C4-2B (cell line): ENCODE data around the gene DTHD1.
A peak's percentile ranks its signal among the peaks of the same experiment; 100 is the strongest.

Experiments used
- H3K27ac ChIP-seq: fragments of 450-650 bp; 2 replicates; pipeline ENCODE4 v1.5.1; 2017
- CTCF ChIP-seq: fragments of 450-650 bp; conservative IDR thresholded peaks from 2 replicates; pipeline ENCODE4 v1.5.1; 2017; ENCODE audit warnings: mild to moderate bottlenecking
- ZFX ChIP-seq: fragments of 450-650 bp; IDR thresholded peaks from 2 replicates; pipeline ENCODE4 v1.6.1; 2017

The DTHD1 gene

DNA sequence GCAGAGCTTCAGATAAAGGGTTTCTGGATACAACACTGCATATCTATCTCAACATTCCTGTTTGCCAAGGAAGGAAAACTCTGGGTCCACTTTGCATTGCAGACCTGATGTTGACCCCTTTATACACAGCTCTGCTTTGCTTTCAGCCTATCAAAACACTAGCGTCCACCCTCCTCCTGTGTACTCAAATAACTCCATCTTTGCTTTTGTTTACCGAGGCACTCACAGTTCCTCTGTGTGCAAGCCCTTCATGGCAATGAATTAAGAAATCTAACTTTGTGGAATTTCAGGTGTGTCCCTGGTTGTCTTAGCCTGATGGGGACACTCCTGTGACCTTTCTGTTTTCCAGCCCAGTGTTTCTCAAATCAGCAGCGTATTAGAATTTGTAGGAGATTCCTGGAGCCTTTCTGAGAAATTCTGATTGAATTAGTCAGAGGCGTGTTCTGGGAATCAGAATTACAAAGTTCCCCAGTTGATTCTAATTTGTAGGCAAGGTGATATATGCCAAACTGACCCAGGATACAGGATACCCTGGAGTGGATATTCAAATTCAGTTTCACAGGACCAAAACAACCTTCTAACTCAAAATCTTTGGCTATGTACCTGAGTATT lies 68.6 kb downstream of the DTHD1 start:
- H3K27ac ChIP-seq, result no peak overlapping the region

GRCh38 chr4:36351082-36351666 lies 69.8 kb downstream of the DTHD1 start:
- H3K27ac ChIP-seq, result no peak overlapping the region
- TF ChIP-seq ZFX (no peak), CTCF (peak; percentile 82)

More for the DNA sequence above, 68.6 kb downstream of the DTHD1 start:
- TF ChIP-seq CTCF (no peak), ZFX (no peak)

- no peak for TF ChIP-seq CTCF
- H3K27ac ChIP-seq, result no peak overlapping the region
Observed at GRCh38 chr4:36353998-36354397, 72.6 kb downstream of the DTHD1 start.

DNA sequence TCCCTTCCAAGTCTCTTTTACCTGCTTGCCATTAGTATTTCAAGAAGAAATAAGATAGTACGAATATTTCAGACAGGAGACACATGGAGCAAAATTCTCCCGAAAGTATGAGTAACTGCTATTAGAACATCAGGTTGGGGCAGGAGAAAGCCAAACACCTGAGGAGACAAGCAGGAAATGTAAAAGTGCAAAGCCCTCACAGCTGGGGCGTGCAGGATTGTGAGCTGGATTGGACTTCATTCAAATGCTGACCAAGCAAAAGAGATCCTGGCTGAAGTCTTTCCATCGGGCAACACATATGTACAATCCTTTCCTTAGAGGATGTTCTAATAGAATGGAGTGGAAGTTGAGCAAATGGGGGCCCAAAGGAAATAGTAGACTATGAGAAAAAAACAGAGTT lies 76.8 kb downstream of the DTHD1 start:
- no peak overlapping the region for H3K27ac ChIP-seq
- TF ChIP-seq ZFX (no peak), CTCF (no peak)

DNA sequence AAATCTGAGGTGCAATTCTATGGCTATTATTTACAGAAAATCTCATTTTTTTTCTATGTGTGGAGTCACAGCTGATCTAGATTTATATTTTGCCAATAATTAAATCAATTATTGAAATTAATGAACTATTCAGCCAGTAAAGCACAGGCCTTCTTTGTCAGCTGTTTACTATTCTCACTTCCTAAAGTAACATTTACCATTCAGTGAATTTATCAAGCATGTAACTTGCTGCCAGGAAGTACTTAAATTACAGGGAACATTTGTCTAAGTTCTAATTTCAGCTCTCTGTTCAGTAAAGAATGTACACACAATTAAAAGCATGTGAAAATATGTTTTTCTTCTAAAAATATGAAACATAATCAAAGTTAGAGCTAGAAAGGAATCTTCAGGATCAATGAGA lies 79.3 kb downstream of the DTHD1 start:
- H3K27ac ChIP-seq, result no peak overlapping the region
- TF ChIP-seq ZFX, result no peak
- no peak for TF ChIP-seq CTCF

DNA sequence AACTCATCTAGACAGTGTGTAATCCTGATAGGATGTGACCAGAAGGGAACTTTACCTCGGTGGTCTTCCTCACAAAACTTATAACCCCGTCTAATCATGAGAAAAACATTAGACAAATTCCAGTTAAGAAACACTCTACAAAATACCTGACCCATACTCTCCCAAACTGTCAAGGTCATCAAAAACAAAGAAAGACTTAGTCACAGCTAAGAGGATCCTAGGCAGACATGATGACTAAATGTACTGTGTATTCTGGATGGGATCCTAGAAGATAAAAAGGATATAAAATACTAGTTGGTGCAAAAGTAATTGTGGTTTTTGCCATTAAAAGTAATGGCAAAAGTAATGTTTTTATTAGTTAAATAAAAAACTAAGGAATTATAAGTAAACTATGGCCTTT lies 81.6 kb downstream of the DTHD1 start:
- no peak for TF ChIP-seq ZFX
- no peak for TF ChIP-seq CTCF
- no peak overlapping the region for H3K27ac ChIP-seq

GRCh38 chr4:36374836-36375511 lies 93.6 kb downstream of the DTHD1 start:
- H3K27ac ChIP-seq, result no peak overlapping the region
- TF ChIP-seq ZFX, result no peak
- TF ChIP-seq CTCF, result no peak
